AML-193 (cell line): ENCODE data around the gene NR2E3.

Experiments used
- DNase-seq, 2 experiments: peaks; one replicate each; lab custom pipeline; 2025; lab: John Stamatoyannopoulos, UW

The NR2E3 gene

DNA sequence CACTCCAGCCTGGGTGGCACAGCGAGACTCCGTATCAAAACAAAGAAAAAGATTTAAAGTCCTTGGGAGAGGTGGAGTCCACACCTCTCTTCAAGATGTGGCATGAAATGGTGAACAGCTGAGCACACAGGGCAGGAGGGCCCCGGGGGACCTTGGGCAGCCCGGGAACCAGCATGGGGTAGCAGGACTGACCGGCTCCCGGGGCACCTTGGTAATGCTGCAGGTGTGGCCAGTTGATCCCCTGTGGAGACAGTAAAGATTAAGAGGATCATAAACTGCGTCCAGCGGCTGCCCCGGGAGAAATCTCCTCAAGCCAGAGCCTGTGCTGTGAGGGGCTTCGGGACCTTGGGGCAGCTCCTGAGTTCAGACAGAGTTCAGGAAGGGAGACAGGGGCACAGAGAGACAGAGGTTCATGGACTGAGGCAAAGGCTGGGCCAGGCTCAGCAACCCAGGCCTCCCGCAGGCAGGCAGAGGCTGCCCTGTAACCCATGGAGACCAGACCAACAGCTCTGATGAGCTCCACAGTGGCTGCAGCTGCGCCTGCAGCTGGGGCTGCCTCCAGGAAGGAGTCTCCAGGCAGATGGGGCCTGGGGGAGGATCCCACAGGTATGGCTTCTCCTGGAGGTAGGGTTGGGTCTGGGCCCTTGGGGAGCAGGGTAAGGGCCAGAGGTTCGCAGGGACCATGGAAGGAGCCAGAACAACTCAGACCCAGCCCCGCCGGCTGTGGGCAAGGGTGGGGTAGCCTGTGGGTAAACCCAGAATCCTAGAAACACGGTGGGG, at the start of gene NR2E3:
TSS of gene NR2E3 (plus strand) at position 299 of the 780 bp plus-strand sequence. CDS start at position 489, 190 bp downstream.
- no peak for DNase-seq

DNA sequence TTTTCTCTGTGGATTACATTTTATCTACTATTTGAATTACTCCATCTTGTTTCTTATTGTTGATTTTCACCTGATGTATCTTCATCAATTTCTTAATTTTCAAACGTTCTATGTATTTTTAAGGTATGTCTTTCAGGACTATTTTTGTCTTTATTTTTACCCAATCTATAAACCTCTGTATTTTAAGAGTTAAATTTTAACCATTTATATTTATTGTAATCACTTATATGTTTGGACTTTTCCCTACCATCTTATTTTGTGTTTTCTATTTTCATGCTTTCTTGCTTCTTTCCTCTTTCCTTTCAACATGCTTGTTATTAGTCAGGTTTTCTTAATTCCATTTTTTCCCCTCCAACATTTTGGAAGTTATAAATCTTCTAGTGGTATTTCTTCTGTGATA, 49.5 kb upstream of the NR2E3 start:
- DNase-seq: no peak

DNA sequence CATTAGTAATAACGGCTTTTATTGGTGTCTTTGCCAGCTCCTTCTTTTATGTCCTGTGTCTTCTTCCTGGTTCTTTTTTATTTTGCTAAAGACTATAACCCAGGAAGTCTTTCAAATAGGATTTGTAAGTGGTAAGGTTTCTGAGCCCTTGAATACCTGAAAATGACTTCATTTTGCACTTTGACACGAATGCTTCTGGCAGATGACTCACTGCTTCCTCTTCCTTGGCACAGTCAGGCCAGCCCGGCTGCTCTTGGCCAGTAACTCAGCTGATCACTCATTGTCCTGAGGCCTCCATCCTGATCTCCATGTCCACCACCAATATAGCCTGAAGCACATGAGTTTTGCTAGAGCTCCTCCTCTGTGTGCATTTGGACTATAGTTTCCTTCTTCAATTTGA, 48.7 kb upstream of the NR2E3 start:
- peak in 1 of 2 experiments; percentile 7 for DNase-seq

GRCh38 chr15:71768184-71768583, 42.2 kb upstream of the NR2E3 start:
- DNase-seq: no peak

DNA sequence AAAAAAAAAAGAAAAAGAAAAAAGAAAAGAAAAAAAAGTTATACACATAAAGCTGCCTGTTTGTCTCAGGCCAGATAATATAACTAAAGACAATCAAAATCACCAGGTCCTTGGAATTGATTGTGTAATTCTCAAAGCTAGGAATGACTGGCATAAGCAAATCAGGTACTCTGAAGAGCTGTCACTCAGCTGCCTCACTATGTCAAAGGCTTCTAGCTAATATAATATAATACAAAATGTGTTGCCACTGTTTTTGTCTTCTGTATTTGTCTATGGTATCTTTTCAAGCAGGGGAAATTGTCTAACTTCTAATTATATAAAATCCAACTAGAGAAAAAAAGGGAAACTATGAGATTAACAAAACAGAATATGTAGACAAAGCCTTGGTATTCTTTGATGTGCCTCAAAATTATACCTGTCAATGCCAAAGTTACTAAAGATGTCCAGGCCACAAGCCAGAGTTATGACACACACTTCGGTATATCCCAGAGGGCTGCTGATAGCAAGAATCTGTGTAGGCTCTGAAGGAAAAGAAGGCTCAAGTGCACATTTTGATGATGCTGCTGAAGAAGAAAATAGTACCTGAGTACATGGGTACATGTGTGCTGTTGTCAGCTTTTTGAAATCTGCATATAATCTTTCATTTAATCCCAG, 37.0 kb upstream of the NR2E3 start:
- no peak for DNase-seq

- no peak for DNase-seq
Measured at GRCh38 chr15:71775856-71776255, 34.5 kb upstream of the NR2E3 start.

DNA sequence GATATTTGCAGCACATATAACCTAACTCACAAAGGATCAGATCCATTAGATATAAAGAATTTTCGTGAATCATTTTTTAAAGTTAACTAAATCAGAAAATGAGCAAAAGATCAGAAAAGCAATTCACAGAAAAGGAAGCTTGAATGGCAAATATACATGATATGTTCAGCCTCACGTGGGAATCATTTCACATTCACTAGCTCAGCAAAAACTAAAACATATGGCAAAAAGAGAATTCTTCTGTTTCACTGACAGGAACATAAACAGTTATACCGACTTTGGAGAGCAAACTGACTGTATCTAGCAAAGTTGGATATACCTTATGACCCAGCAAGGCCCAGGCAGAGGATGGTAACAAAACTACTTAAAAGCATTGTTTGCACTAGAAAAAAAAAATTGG, 34.0 kb upstream of the NR2E3 start:
- no peak for DNase-seq

GRCh38 chr15:71777216-71777943, 33.0 kb upstream of the NR2E3 start:
- no peak for DNase-seq

DNA sequence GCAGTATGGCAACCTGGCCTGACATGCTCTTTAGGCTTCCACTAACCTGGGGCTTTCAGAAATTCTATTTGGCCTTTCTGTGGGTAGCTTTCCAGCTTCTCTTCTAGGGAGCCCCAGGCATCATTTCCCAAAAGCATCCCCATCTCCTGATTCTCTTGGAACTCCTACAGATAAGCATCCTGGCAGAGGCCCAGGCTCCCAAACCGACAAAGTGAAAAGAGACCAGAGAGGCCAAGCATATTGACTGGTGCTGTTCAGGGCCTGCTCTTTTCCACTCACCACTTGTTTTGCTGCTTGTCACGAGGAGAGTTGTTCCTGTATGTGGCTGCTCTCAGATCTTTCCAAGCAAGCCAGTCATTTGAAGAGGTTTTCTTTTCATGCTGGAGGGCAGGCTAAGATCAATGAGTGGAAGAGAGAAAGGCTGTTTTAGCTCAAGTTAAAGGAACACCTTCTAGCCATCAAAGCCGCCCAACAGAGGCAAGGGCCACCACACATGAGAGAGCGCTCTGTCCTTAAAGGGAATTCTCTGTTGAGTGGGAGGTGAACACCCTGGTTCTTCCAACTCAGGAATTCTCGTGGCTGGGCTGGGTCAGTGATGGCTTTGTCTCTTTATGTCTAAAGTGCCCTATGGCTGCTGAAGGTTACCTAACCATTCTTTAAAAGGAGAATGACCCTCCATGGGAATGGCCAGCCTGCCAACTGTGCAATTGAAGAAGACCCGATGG, 31.1 kb upstream of the NR2E3 start:
- DNase-seq: no peak

DNA sequence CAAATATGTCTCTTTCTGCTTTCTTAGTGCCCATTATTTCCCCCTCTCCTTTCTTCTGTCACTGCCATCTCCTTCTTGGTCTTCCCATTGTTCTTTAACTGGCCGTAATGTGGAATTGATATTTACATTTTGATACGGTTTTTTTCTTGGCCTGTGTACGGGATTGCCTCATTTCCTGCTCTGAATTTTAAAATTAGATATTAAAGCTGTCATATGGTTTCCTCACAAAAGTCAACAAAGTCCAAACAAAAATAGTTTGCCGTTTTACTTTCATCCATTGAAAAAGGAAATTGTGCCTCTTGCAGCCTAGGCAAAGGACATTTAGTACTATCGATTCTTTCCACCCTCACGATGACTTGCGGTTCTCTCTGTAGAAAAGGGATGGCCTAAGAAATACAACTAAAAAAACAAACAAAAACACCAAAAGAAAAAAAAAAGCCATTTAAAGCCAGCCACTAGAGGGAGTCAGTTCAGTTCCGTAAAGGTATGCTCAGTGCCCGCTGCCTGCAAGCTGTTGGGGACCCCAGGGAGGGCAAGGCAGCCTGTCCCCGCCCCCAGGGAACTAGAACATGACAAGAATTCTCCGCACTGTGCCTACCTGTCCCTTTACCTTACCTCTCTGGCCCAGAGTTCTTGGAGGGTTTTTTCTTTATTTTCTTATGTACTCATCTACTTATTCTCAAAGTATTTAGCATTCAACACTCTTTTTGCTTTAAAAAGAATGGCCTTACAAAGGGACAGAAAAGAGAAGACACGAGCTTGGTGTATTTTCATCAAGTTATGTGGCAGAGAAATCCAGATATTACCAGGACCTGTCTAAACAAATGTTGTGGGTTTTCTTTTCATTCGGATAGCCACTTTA, 30.0 kb upstream of the NR2E3 start:
- DNase-seq: peak; percentile 31 to 36

DNA sequence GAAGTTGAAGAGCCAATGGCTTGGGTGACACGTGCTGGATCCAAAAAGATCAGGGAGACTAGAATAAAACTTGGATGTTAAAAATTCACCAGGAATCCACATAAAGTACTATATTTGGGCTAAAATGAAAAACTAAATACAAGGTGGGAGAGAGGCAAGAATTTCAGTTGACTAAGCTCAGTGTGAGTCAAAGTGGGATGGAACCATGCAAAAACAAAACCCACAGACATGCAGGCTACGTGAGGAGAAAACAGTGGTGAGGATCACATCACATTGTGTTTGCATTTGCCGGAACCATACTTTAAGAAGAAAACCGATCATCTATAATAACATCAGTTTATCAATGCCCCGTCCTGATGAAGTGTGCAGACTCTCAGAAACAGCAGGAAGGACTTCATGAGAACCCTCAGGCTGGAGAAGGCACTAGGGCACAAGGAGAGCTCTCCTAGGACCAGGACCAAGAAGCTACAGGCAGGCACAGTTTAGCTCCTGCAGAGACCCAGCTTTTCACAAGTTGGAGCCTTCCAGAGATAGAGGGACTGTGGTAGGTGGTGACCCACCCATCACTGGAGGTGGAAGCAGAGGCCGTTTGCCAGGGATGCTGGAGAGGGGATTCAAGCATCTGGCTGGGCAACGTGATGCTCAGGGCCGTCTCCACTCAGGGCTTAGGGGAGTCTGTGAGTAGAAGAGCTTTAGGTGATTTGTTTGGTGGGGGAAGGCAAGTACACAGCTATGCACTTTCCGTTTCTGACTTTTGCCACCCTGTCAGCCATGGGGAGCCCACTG, 29.0 kb upstream of the NR2E3 start:
- DNase-seq: no peak

- DNase-seq: no peak
Measured at GRCh38 chr15:71781965-71782265, 28.4 kb upstream of the NR2E3 start.

DNA sequence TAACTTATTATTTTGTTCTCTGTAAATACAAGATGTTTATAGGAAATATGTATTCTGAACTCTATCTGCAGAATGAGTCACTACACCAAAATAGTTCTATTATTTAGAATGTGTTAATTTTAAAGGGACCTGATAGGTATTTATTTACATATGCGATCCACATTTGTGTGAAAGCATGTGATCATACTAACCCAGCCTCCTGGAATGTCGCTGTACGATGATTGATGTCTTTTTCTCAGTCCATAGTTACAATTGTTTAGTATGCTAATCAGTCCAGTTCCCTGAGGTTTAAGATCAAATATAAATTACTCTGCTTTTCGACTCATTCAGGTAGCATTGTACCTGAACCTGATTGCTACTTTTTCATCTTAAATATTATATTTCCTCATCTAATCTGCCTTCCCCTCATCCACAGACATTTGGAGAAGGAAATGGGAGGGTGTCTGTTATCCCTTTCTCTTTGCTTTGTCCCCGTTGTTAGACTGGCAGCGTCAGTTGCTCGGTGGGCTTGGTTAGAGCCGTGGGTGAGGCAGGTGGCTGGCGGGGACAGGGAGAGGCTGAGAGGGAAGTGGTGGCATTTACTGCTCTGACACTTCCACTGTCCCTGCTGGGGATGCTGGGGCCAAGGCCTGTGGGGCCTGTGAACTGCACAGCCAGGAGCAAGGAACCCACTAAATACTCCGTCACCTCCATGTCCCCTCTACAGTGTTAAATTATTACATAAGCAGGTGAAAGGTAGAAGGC, 27.8 kb upstream of the NR2E3 start:
- DNase-seq: no peak

- no peak for DNase-seq
Measured at GRCh38 chr15:71784719-71785118, 25.6 kb upstream of the NR2E3 start.

- DNase-seq: no peak
Measured at GRCh38 chr15:71785996-71786395, 24.4 kb upstream of the NR2E3 start.

- DNase-seq: no peak
Measured at GRCh38 chr15:71786673-71787072, 23.7 kb upstream of the NR2E3 start.

DNA sequence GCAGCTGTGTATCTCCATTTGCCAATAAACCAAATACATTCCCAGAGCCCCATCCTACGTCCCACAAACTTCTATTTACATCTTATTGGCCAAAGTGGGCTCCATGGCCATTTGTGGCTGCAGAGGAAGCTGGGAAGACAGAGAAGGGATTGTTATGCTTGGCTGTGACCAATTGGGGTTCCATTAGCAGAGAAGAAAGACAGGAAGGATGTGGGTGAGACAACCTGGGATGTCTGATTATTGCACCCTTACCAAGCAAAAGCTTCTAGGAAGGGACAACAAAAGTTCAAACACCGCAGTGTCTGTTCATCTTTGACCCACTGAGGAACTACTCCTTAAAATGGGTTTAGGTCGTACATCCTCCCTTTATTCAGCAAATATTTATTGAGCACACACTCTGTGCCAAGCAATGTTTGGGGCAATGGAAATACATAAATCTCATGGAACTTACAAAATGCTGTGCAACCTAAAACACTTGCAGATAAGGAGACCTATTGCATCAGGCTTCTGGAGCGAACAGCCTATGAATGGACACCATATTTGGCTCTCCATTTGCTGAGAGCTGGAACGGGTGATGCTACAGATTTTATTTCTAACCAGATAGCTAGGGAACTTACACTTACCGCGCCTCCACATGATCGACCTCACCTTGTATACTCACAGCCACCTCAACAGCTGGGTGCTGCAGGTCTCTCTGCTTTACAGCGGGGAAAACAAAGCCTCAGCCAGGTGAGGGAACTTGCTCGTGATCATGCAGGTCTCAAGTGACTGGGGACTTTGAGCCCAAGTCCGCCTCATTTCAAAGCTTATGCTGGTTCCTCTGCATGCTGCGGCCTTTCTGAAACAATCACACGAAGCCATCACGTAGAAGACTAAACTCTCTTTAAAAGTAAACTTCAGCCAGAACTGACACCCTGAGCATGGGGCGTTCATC, 21.4 kb upstream of the NR2E3 start:
- no peak for DNase-seq

DNA sequence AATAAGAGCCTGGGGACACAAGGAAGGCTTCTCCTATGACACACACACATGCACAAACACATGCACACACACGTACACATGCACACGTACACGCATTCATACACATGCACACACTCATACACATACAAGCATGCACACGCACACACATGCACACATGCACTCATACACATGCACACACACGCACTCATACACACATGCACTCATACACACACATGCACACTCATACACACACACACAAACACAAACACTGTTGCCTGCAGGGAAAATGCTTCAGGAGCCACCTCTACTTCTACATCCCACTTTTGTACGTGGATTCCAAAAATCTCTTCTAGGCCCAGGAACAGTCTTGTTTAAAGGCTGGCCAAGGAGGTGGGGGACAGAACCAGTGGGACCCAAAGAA, 20.7 kb upstream of the NR2E3 start:
- no peak for DNase-seq

DNA sequence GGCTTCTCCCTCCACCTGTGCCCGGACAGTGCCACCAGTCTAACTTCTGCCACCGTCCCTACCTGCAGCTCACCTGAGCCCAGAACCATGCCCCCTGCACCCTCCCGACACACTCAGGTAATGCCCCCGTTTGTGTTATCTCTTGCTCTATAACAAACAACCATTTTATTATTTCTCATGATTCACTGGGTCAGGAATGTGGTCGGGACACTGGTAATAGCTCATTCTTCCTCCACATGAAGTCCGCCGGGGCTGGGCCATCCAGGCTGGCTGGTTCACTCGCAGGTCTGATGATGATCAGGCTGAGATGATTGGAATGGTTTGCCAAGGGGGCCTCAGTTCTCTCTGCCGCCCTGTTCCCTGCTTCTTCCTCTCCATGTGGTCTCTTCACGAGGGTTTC, 20.3 kb upstream of the NR2E3 start:
- DNase-seq: no peak
